GM10266 (cell line): Measurements from ENCODE around the gene NCOA5.

Experiments used
- DNase-seq: peaks from one replicate; pipeline ENCODE4 v3.0.0; 2012; ENCODE audit errors: extremely low spot score
- CTCF ChIP-seq: IDR thresholded peaks from 2 replicates; pipeline ENCODE4 v1.5.1; 2012; ENCODE audit warnings: mild to moderate bottlenecking, low read depth; ENCODE audit not compliant: control insufficient read depth, insufficient read depth; ENCODE audit errors: missing control alignments

NCOA5 gene

GRCh38 chr20:46132705-46133120 lies 43.0 kb upstream of the NCOA5 start:
- TF ChIP-seq CTCF: peak; percentile 95
- DNase-seq: peak; percentile 74

GRCh38 chr20:46131396-46131795 lies 41.6 kb upstream of the NCOA5 start:
- no peak for DNase-seq
- no peak for TF ChIP-seq CTCF

- TF ChIP-seq CTCF: no peak
- DNase-seq: no peak
These were observed 40.8 kb upstream of the NCOA5 start for GRCh38 chr20:46130534-46130933.

- TF ChIP-seq CTCF: no peak
- DNase-seq: peak; percentile 38
These were observed 40.3 kb upstream of the NCOA5 start for GRCh38 chr20:46129955-46130481.

GRCh38 chr20:46128310-46129151 lies 38.8 kb upstream of the NCOA5 start:
- peak; percentile 57 for TF ChIP-seq CTCF
- DNase-seq: no peak

GRCh38 chr20:46127396-46128010 lies 37.7 kb upstream of the NCOA5 start:
- TF ChIP-seq CTCF: no peak
- no peak for DNase-seq

- no peak for DNase-seq
- no peak for TF ChIP-seq CTCF
These were observed 36.8 kb upstream of the NCOA5 start for GRCh38 chr20:46126440-46127056.
